GM21825 (cell line): ENCODE measurements around the gene SCYL1.

Source experiments
- ATAC-seq: cut with Tn5 transposase; IDR thresholded peaks from one replicate; pipeline ENCODE4 v1.9.1; 2021; ENCODE audit warnings: mild to moderate bottlenecking, moderate library complexity; ENCODE audit not compliant: unreplicated experiment

The SCYL1 gene

GRCh38 chr11:65551572-65552387, 26.9 kb downstream of the SCYL1 start:
- no peak for ATAC-seq

- no peak for ATAC-seq
Measured at GRCh38 chr11:65552388-65552951, 27.6 kb downstream of the SCYL1 start.

GRCh38 chr11:65553301-65554001, 28.6 kb downstream of the SCYL1 start:
- no peak for ATAC-seq

- ATAC-seq = no peak
Measured at GRCh38 chr11:65554057-65554818, 29.4 kb downstream of the SCYL1 start.

- no peak for ATAC-seq
Measured at GRCh38 chr11:65554842-65555430, 30.1 kb downstream of the SCYL1 start.

GRCh38 chr11:65555693-65556231, 30.9 kb downstream of the SCYL1 start:
- ATAC-seq = no peak

- no peak for ATAC-seq
Measured at GRCh38 chr11:65556470-65557279, 31.8 kb downstream of the SCYL1 start.

- ATAC-seq = no peak
Measured at GRCh38 chr11:65557280-65558001, 32.6 kb downstream of the SCYL1 start.

GRCh38 chr11:65558002-65558929, 33.4 kb downstream of the SCYL1 start, which contains the start of gene LTBP3:
Gene LTBP3, minus strand, starts transcription at chr11:65558359. Its CDS starts 400 bp downstream, at chr11:65557959.
- ATAC-seq = no peak

GRCh38 chr11:65558930-65559509, 34.1 kb downstream of the SCYL1 start:
- no peak for ATAC-seq

GRCh38 chr11:65559535-65559934, 34.7 kb downstream of the SCYL1 start:
- no peak for ATAC-seq

GRCh38 chr11:65559951-65560537, 35.2 kb downstream of the SCYL1 start:
- ATAC-seq = no peak

GRCh38 chr11:65560555-65561418, 35.9 kb downstream of the SCYL1 start:
- no peak for ATAC-seq

GRCh38 chr11:65562020-65562419, 37.1 kb downstream of the SCYL1 start:
- no peak for ATAC-seq

GRCh38 chr11:65562788-65563187, 37.9 kb downstream of the SCYL1 start:
- ATAC-seq = no peak

GRCh38 chr11:65563601-65564000, 38.7 kb downstream of the SCYL1 start:
- ATAC-seq = no peak
